K562 (cell line): Measurements from ENCODE around the gene MAN1A1. TPM values are rescaled to one million over a fixed set of nuclear protein-coding genes. Genes with fewer than 3 reads are reported as not detected.

ENCODE experiments used
- ATAC-seq: fragments of 200-7000 bp; cut with Tn5 transposase; 3 replicates; pipeline ENCODE4 v1.9.1; 2020; ENCODE audit warnings: moderate library complexity
- BruUV-seq: library from RNA; stranded (reverse); fragments of 400-500 nt; replicated peaks from 2 replicates; lab custom pipeline; 2021; lab: Mats Ljungman, UMichigan
- CTCF ChIA-PET: fragments of 300-600 bp; formaldehyde crosslinking; extraction: SDS; loops from one replicate; lab custom pipeline; 2021; ENCODE audit warnings: low intra/inter-chr PET ratio; lab: Yijun Ruan, JAX
- POLR2A ChIA-PET: fragments of 300-600, 350-650 bp; sonication (Branson Sonifier 250); formaldehyde crosslinking; extraction: SDS; loops from one replicate; lab custom pipeline; 2021; ENCODE audit warnings: antibody characterized with exemption, inconsistent platforms; lab: Yijun Ruan, JAX
- DNase-seq, 4 experiments: peaks; one replicate each; pipeline versions ENCODE4 v3.0.0 to v3.0.0-alpha.2; 2011 to 2018; ENCODE audit warnings: low spot score in 3 of 4, mixed read lengths in 3 of 4; ENCODE audit errors: extremely low read depth in 1 of 4
- FAIRE-seq: peaks from 2 replicates; lab custom pipeline; 2011; peaks lifted over from hg19 to GRCh38; lab: Jason Lieb, UNC
- H2AFZ ChIP-seq: 2 replicates; pipeline ENCODE4 v1.6.0; 2011; ENCODE audit warnings: low read depth, low read length, control low read depth, inconsistent platforms
- H3K27ac ChIP-seq: fragments of 200-600 bp; 3 replicates; pipeline ENCODE4 v1.8.0; 2011; ENCODE audit warnings: low read depth, mild to moderate bottlenecking, control low read depth, inconsistent platforms, low read length, moderate library complexity, mixed read lengths; ENCODE audit errors: extremely low read depth
- H3K27me3 ChIP-seq, 2 experiments: fragments of 300-600 bp in 1 of 2; 2 replicates in 1 of 2; 3 replicates in 1 of 2; pipeline versions ENCODE4 v1.6.0 to v1.8.0; 2011; ENCODE audit warnings: inconsistent platforms in 2 of 2, low read length in 2 of 2, mild to moderate bottlenecking in 1 of 2, mixed read lengths in 1 of 2, moderate library complexity in 1 of 2; ENCODE audit not compliant: control insufficient read depth in 2 of 2, insufficient read depth in 2 of 2
- H3K36me3 ChIP-seq: fragments of 300-600 bp; 3 replicates; pipeline ENCODE4 v1.8.0; 2011; ENCODE audit warnings: mild to moderate bottlenecking, low read length, inconsistent platforms; ENCODE audit not compliant: control insufficient read depth, insufficient read depth
- H3K4me1 ChIP-seq, 2 experiments: fragments of 200-600 bp in 1 of 2; replicated peaks in 1 of 2; 2 replicates in 1 of 2; 3 replicates in 1 of 2; pipeline versions ENCODE4 v1.5.1 to v1.8.0; 2011; ENCODE audit warnings: inconsistent platforms in 2 of 2, low read length in 2 of 2, mild to moderate bottlenecking in 1 of 2, mixed read lengths in 1 of 2, moderate library complexity in 1 of 2; ENCODE audit not compliant: control insufficient read depth in 2 of 2, insufficient read depth in 2 of 2
- H3K4me2 ChIP-seq: 2 replicates; pipeline ENCODE4 v1.6.1; 2011; ENCODE audit warnings: low read length, control low read depth, inconsistent platforms, mixed read lengths; ENCODE audit not compliant: insufficient read depth
- H3K4me3 ChIP-seq: fragments of 200-600 bp; sonication (generic), shearing (Covaris generic); 2 replicates; pipeline ENCODE4 v1.5.1; 2016; ENCODE audit warnings: control low read depth, inconsistent platforms
- H3K79me2 ChIP-seq: fragments of 200-600 bp; 3 replicates; pipeline ENCODE4 v1.8.0; 2011; ENCODE audit warnings: low read length, inconsistent platforms; ENCODE audit not compliant: control insufficient read depth, insufficient read depth
- H3K9ac ChIP-seq, 2 experiments: 2 replicates each; pipeline versions ENCODE4 v1.6.0 to v1.6.1; 2011; ENCODE audit warnings: low read depth in 2 of 2, low read length in 2 of 2, control low read depth in 1 of 2, inconsistent platforms in 1 of 2, mild to moderate bottlenecking in 1 of 2, mixed read lengths in 1 of 2; ENCODE audit not compliant: insufficient read depth in 1 of 2
- H3K9me1 ChIP-seq: one replicate; pipeline ENCODE4 v1.6.0; 2011; ENCODE audit warnings: inconsistent platforms, mild to moderate bottlenecking, low read length, moderate library complexity; ENCODE audit not compliant: control insufficient read depth, insufficient read depth
- H3K9me3 ChIP-seq: replicated peaks from 2 replicates; pipeline ENCODE4 v1.5.1; 2011; ENCODE audit warnings: low read depth, low read length, inconsistent platforms; ENCODE audit not compliant: control insufficient read depth, insufficient read depth
- H4K20me1 ChIP-seq: replicated peaks from 2 replicates; pipeline ENCODE4 v1.6.1; 2011; ENCODE audit warnings: low read length, inconsistent platforms, mixed read lengths; ENCODE audit not compliant: control insufficient read depth, insufficient read depth
- BRF2 ChIP-seq: IDR thresholded peaks from 3 replicates; pipeline ENCODE4 v1.6.1; 2011; ENCODE audit warnings: borderline replicate concordance, mild to moderate bottlenecking; ENCODE audit not compliant: insufficient read length, insufficient read depth
- CAMTA2 ChIP-seq: fragments of 250-450 bp; sonication (Bioruptor Pico); conservative IDR thresholded peaks from 2 replicates; pipeline ENCODE4 v1.5.1; 2022
- EGR1 ChIP-seq: fragments of 450-650 bp; conservative IDR thresholded peaks from 2 replicates; pipeline ENCODE4 v1.6.1; 2017; ENCODE audit warnings: mild to moderate bottlenecking
- ETV6 ChIP-seq, 3 experiments: fragments of 150-350 bp in 1 of 3; sonication (generic) in 1 of 3; formaldehyde crosslinking in 1 of 3; IDR thresholded peaks; 2 replicates each; pipeline versions ENCODE4 v1.6.1 to v1.8.0; 2014 to 2022; ENCODE audit warnings: borderline replicate concordance in 2 of 3, low read depth in 2 of 3, antibody characterized with exemption in 1 of 3, low read length in 1 of 3, mild to moderate bottlenecking in 1 of 3, missing genetic modification reagents in 1 of 3
- HNRNPH1 ChIP-seq: fragments of 200-400 bp; formaldehyde crosslinking; optimal IDR thresholded peaks from 2 replicates; pipeline ENCODE3; 2017; ENCODE audit warnings: low read depth, mild to moderate bottlenecking, low read length, moderate library complexity
- MBD2 ChIP-seq: sonication (generic); IDR thresholded peaks from 2 replicates; pipeline ENCODE4 v1.6.1; 2016; ENCODE audit warnings: low read depth, borderline replicate concordance
- PML ChIP-seq: IDR thresholded peaks from 2 replicates; pipeline ENCODE4 v1.6.1; 2012; ENCODE audit warnings: low read length, inconsistent platforms
- PTTG1 ChIP-seq: fragments of 450-650 bp; IDR thresholded peaks from 2 replicates; pipeline ENCODE4 v1.6.1; 2016; ENCODE audit warnings: low read depth, mild to moderate bottlenecking, missing genetic modification characterization, missing compliant biosample characterization
- RB1 ChIP-seq: fragments of 450-650 bp; IDR thresholded peaks from 2 replicates; pipeline ENCODE4 v1.6.1; 2017; ENCODE audit warnings: low read depth, mild to moderate bottlenecking
- ZNF224 ChIP-seq: sonication (generic); formaldehyde crosslinking; IDR thresholded peaks from 2 replicates; pipeline ENCODE4 v1.8.0; 2022; ENCODE audit warnings: mild to moderate bottlenecking, missing genetic modification reagents
- ZNF695 ChIP-seq: fragments of 450-650 bp; formaldehyde crosslinking; IDR thresholded peaks from 2 replicates; pipeline ENCODE4 v1.4.0; 2020; ENCODE audit warnings: mild to moderate bottlenecking, moderate library complexity
- WGBS: fragments of 100-300 bp; shearing (Covaris generic); methylation state at CpG from one replicate; pipeline ENCODE4 v1.1.6; 2016; ENCODE audit warnings: low coverage, mixed read lengths; ENCODE audit not compliant: insufficient coverage; ENCODE audit errors: missing lambda C conversion rate; 5-methylcytosine and 5-hydroxymethylcytosine counted together
- in situ Hi-C: fragments of 300-500 bp; cut with MboI; formaldehyde crosslinking; loops from 4 replicates; pipeline ENCODE4 v1.15.0; 2018; ENCODE audit warnings: inconsistent platforms, mixed read lengths
- intact Hi-C: fragments of 100-400 bp; cut with micrococcal nuclease; formaldehyde crosslinking; loops from 2 replicates; pipeline ENCODE4 v1.14.2; 2022
- polyA plus RNA-seq, 8 experiments: library from polyadenylated mRNA; depleted of rRNA in 4 of 8; stranded (reverse) in 5 of 8; unstranded in 3 of 8; fragments of >200 nt; fragmentation: Nextera tagmentation in 2 of 8; fragmentation: Illumina TruSeq in 1 of 8; extraction: Ambion mirVana in 2 of 8; extraction: Trizol in 1 of 8; gene quantifications; 2 replicates each; pipeline versions ENCODE4 v1.2.1 to v1.2.3, GENCODE V29; 2011 to 2014; ENCODE audit warnings: inconsistent platforms in 1 of 8, missing spikeins in 1 of 8
- total RNA-seq, 7 experiments: library from RNA; depleted of rRNA in 6 of 7; stranded (reverse); fragments of >200 nt in 6 of 7; fragmentation: Illumina TruSeq in 2 of 7; extraction: Trizol in 2 of 7; gene quantifications; 2 replicates each; pipeline versions ENCODE4 v1.2.1 to v1.2.3, GENCODE V29; 2011 to 2021; ENCODE audit warnings: low replicate concordance in 1 of 7
- TF ChIP-seq, protein P1 (sequence below), 2 experiments: fragments of 450-650 bp in 1 of 2; sonication (generic) in 1 of 2; formaldehyde crosslinking in 1 of 2; IDR thresholded peaks in 1 of 2; conservative IDR thresholded peaks in 1 of 2; 2 replicates each; pipeline versions ENCODE4 v1.6.1 to v1.8.1; 2016 to 2023; ENCODE audit warnings: mild to moderate bottlenecking in 2 of 2, moderate library complexity in 2 of 2, inconsistent platforms in 1 of 2, missing genetic modification reagents in 1 of 2

The MAN1A1 gene
- total and polyA plus RNA-seq, 9 of the 15 experiments (the other 6 are each of a cell fraction or from before 2014, with no cell fraction given) = 24.5 to 78.4 (median 59.7) TPM

DNA sequence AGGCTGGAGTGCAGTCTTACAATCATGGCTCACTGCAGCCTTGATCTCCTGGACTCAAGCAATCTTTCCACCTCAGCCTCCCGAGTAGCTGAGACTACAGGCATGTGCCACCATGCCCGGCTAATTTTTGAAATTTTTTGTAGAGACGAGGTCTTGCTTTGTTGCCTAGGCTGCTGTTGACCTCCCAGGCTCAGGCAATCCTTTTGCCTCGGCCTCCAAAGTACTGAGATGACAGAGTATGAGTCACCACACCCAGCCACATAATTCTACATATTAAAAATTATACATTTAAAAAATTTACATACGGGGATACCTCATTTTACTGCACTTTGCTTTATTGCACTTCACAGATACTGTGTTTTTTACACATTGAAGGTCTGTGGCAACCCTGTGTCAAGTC lies 115.1 kb downstream of the MAN1A1 start:
- no peak for FAIRE-seq
- in situ Hi-C loops = no loop called here
- Histone ChIP-seq H4K20me1 (no peaks in the 10 kb centered on the region), H3K4me1 (no peaks in the 10 kb centered on the region; a peak in 1 of 5 replicates)
- WGBS = 93% methylated on average over 5 of the region's 5 CpGs
- TF ChIP-seq, protein P1, sequence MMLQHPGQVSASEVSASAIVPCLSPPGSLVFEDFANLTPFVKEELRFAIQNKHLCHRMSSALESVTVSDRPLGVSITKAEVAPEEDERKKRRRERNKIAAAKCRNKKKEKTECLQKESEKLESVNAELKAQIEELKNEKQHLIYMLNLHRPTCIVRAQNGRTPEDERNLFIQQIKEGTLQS (IDR thresholded peaks at IDR 0.05) = peak; percentile 50
- TF ChIP-seq, protein P1 (CRISPR knock-in tag; conservative IDR thresholded peaks at IDR 0.05) = no peak
- TF ChIP-seq MBD2 = no peak
- TF ChIP-seq, all 486 proteins: peak for 1
- BruUV-seq = no TSS peak
- ChIA-PET CTCF (no interaction called here), POLR2A (no interaction called here)
- Histone ChIP-seq H3K27me3 (no peaks in the 10 kb centered on the region), H3K9ac (no peak overlapping the region), H3K79me2 (peaks cover 56% of the 10 kb centered on the region), H3K27ac (no peak overlapping the region), H3K9me3 (no peaks in the 10 kb centered on the region), H3K4me3 (no peak overlapping the region), H3K36me3 (peaks cover 76% of the 10 kb centered on the region), H3K9me1 (no peaks in the 10 kb centered on the region), H3K4me2 (no peak overlapping the region), H2AFZ (no peak overlapping the region)
- intact Hi-C loops = no loop called here
- peak; percentile 18; the same call in 1 of the 3 replicates for ATAC-seq
- no peak for DNase-seq

DNA sequence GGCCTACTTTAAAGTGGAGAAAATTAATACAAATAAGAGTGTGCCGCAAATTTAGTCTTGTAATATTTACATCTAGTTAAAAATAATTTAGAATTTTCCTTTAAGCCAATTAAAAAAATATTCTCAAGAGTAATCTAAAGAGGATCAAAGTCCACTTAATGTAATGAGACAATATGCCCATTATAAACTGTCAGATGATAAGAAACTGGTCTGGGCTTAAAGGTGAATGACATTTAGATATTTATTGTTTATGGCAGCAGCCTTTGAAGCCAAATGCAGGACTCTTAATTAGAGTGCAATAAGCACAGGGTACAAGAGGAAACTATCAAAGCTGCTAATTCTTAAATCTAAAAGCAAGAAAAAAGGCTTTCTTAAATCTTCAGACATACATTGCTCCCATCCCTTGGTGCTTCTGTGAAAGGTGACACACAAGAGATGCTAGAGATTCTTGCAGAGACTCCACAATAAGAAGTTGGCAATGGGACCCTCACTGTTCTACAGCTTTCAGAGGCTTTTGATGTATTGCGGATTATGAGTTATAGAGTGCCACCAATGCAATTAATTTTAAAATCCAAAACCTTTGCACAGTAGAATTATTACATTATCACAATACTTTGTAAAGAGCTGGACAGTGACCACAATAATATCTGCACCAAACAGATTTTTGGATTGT lies 116.1 kb downstream of the MAN1A1 start:
- Histone ChIP-seq H3K4me3 (no peak overlapping the region), H3K36me3 (peaks cover 75% of the 10 kb centered on the region), H2AFZ (no peak overlapping the region), H3K4me1 (no peaks in the 10 kb centered on the region; a peak in 1 of 5 replicates), H3K27me3 (no peaks in the 10 kb centered on the region), H3K9me1 (no peaks in the 10 kb centered on the region), H4K20me1 (no peaks in the 10 kb centered on the region), H3K27ac (no peak overlapping the region), H3K4me2 (no peak overlapping the region), H3K9me3 (no peaks in the 10 kb centered on the region), H3K79me2 (peaks cover 58% of the 10 kb centered on the region), H3K9ac (no peak overlapping the region)
- in situ Hi-C loops = no loop called here
- DNase-seq (no peak), ATAC-seq (no peak), FAIRE-seq (no peak)
- CTCF ChIA-PET = no interaction called here
- TF ChIP-seq CAMTA2 (CRISPR knock-in tag) = no peak
- no peak for TF ChIP-seq ZNF224 (CRISPR knock-in tag)
- TF ChIP-seq PTTG1 = no peak
- TF ChIP-seq BRF2 = no peak
- TF ChIP-seq RB1 = no peak
- no peak for TF ChIP-seq ZNF695 (CRISPR knock-in tag)
- TF ChIP-seq ETV6 (IDR thresholded peaks at IDR 0.05; ENCODE audit: borderline replicate concordance in 1 of 2, low read depth in 2 of 2, low read length in 1 of 2) = no peak
- no peak for TF ChIP-seq ETV6 (CRISPR knock-in tag; IDR thresholded peaks at IDR 0.05; ENCODE audit: borderline replicate concordance)
- no peak for TF ChIP-seq EGR1
- TF ChIP-seq HNRNPH1 = no peak
- TF ChIP-seq PML = no peak
- intact Hi-C loops = no loop called here
- POLR2A ChIA-PET = no interaction called here
- WGBS = 100% methylated on average over 2 of the region's 2 CpGs
- no TSS peak for BruUV-seq
